ENCODE results near the gene WWC1.
A peak's percentile ranks its signal among the peaks of the same experiment; 100 is the strongest.

The WWC1 gene

GRCh38 chr5:168292786-168293696 lies 1.6 kb downstream of the WWC1 start:
- H3K4me3 ChIP-seq (replicated peaks; ENCODE audit: low read depth, low read length) = no peak overlapping the region
- DNase-seq (ENCODE audit: low read depth) = no peak
- TF ChIP-seq, protein P1, sequence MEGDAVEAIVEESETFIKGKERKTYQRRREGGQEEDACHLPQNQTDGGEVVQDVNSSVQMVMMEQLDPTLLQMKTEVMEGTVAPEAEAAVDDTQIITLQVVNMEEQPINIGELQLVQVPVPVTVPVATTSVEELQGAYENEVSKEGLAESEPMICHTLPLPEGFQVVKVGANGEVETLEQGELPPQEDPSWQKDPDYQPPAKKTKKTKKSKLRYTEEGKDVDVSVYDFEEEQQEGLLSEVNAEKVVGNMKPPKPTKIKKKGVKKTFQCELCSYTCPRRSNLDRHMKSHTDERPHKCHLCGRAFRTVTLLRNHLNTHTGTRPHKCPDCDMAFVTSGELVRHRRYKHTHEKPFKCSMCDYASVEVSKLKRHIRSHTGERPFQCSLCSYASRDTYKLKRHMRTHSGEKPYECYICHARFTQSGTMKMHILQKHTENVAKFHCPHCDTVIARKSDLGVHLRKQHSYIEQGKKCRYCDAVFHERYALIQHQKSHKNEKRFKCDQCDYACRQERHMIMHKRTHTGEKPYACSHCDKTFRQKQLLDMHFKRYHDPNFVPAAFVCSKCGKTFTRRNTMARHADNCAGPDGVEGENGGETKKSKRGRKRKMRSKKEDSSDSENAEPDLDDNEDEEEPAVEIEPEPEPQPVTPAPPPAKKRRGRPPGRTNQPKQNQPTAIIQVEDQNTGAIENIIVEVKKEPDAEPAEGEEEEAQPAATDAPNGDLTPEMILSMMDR (IDR thresholded peaks at IDR 0.05; ENCODE audit: low read length, missing control alignments) = no peak

- peak; percentile 68 for DNase-seq (ENCODE audit: low read depth)
- H3K4me3 ChIP-seq (replicated peaks; ENCODE audit: low read depth, low read length) = no peak overlapping the region
- TF ChIP-seq, protein P1 (IDR thresholded peaks at IDR 0.05; ENCODE audit: low read length, missing control alignments) = peak; percentile 56
Measured at GRCh38 chr5:168295574-168296201, 4.2 kb downstream of the WWC1 start.

DNA sequence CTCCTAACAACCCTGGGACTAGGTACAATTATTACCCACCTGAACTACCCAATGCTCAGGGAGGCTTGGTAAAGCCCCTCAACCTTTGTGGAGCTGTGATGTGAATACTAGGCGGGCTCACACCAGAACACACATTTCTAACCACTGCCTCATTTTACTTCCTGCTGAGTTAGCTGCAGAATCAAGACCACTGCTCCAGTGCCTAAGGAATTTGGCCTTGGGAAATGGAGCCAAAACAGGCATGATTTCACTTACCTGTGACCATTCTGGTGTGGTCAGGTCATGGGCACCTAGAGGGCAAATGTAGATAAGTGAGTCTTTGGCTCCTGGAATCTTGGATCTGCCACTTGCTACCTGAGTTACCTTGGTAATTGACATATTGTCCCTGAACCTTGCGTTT lies 5.2 kb downstream of the WWC1 start:
- no peak for DNase-seq (ENCODE audit: low read depth)
- no peak overlapping the region for H3K4me3 ChIP-seq (replicated peaks; ENCODE audit: low read depth, low read length)
- TF ChIP-seq, protein P1 (IDR thresholded peaks at IDR 0.05; ENCODE audit: low read length, missing control alignments) = no peak

DNA sequence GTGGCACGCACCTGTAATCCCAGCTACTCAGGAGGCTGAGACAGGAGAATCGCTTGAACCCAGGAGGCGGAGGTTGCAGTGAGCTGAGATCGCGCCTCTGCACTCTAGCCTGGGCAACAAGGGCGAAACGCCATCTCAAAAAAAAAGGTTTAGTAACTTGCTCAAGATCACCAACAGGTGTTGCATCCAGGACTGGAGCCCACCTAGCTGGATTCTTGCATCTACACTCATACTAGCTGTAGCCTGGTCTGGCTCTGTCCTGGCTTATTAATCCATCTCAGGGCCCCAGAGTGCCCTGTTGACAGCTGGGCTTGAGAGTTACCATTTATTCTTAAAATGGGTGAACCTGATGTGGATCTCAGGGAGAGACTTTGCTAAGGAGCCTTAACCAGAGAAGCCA lies 7.5 kb downstream of the WWC1 start:
- H3K4me3 ChIP-seq (replicated peaks; ENCODE audit: low read depth, low read length) = no peak overlapping the region
- TF ChIP-seq, protein P1 (IDR thresholded peaks at IDR 0.05; ENCODE audit: low read length, missing control alignments) = no peak
- DNase-seq (ENCODE audit: low read depth) = no peak

- TF ChIP-seq, protein P1 (IDR thresholded peaks at IDR 0.05; ENCODE audit: low read length, missing control alignments) = no peak
- no peak overlapping the region for H3K4me3 ChIP-seq (replicated peaks; ENCODE audit: low read depth, low read length)
- no peak for DNase-seq (ENCODE audit: low read depth)
Measured at GRCh38 chr5:168299372-168299771, 7.9 kb downstream of the WWC1 start.

- DNase-seq (ENCODE audit: low read depth) = no peak
- no peak overlapping the region for H3K4me3 ChIP-seq (replicated peaks; ENCODE audit: low read depth, low read length)
- TF ChIP-seq, protein P1 (IDR thresholded peaks at IDR 0.05; ENCODE audit: low read length, missing control alignments) = no peak
Measured at GRCh38 chr5:168300326-168301182, 9.1 kb downstream of the WWC1 start.
